HFF-Myc (cell line): ENCODE results near the gene CCL27.
A peak's percentile ranks its signal among the peaks of the same experiment; 100 is the strongest.

ENCODE experiments used
- DNase-seq: peaks from one replicate; pipeline ENCODE4 v3.0.0-alpha.2; 2011; ENCODE audit warnings: low read depth; ENCODE audit errors: extremely low read depth
- H3K4me3 ChIP-seq: replicated peaks from 2 replicates; pipeline ENCODE4 v1.5.1; 2011; ENCODE audit warnings: low read depth, mild to moderate bottlenecking, control low read depth, low read length
- TF ChIP-seq, protein P1 (sequence below): IDR thresholded peaks from 2 replicates; pipeline ENCODE4 v1.5.1; 2012; ENCODE audit warnings: mild to moderate bottlenecking, low read depth, low read length, control low read depth; ENCODE audit errors: missing control alignments

Gene CCL27

DNA sequence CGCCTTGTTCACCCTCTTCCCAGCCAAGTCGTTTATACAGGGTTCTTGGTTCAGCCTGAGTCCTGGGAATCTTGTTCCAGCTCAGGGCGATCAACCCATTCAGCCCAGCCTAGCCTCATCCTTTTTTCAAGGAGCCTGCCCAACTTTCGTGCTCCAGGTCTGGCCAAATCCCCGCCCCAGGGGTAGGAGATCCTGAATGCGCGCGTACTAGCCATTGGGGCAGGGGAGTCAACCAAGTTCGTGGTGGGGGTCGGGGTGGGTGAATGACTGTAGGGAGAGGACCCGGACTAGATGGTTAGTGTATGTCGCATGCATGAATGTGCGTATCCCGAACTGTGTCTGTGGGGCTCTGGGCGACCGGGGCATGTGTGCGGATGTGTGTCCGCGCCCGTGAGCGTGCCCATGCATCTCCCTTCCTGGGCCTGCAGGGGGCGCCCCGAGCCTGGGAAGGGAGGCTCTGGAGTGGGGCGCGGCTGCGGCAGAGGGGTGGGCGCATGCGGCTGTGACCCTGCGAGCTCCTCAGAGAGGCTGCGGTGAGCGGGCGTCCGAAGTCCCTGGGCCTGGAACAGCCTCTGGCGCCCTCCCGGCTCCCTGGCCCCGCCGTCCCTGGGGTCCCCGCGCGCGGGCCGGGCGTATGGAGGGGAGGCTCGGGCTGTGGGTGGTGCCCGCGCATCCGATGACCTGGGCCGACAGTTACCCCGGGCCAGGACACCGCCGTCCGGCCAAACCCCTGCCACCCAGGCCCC is 38.7 kb upstream of the CCL27 start:
- peak overlapping the region; percentile 45 for H3K4me3 ChIP-seq
- DNase-seq = no peak
- TF ChIP-seq, protein P1, sequence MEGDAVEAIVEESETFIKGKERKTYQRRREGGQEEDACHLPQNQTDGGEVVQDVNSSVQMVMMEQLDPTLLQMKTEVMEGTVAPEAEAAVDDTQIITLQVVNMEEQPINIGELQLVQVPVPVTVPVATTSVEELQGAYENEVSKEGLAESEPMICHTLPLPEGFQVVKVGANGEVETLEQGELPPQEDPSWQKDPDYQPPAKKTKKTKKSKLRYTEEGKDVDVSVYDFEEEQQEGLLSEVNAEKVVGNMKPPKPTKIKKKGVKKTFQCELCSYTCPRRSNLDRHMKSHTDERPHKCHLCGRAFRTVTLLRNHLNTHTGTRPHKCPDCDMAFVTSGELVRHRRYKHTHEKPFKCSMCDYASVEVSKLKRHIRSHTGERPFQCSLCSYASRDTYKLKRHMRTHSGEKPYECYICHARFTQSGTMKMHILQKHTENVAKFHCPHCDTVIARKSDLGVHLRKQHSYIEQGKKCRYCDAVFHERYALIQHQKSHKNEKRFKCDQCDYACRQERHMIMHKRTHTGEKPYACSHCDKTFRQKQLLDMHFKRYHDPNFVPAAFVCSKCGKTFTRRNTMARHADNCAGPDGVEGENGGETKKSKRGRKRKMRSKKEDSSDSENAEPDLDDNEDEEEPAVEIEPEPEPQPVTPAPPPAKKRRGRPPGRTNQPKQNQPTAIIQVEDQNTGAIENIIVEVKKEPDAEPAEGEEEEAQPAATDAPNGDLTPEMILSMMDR = peak; percentile 82

DNA sequence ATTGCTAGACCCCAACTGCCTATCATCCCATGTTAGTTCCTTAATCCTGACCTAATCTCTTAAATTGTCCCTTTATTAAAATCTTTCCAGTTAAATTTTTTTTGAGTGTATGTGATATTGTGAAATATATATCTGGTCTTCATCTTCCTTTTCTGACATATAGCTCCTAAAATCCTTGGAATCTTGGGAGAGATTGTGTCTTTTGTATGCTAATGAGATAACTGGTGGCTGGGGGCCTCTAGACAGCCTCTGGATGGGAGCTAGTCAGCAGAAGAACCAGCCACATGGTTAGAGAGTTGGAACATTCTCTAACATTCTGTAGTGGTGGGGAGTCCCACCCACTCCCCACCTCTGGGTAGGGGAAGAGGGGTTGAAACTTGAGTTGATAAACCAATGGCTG is 32.4 kb upstream of the CCL27 start:
- H3K4me3 ChIP-seq = no peak overlapping the region
- TF ChIP-seq, protein P1 = no peak
- no peak for DNase-seq

DNA sequence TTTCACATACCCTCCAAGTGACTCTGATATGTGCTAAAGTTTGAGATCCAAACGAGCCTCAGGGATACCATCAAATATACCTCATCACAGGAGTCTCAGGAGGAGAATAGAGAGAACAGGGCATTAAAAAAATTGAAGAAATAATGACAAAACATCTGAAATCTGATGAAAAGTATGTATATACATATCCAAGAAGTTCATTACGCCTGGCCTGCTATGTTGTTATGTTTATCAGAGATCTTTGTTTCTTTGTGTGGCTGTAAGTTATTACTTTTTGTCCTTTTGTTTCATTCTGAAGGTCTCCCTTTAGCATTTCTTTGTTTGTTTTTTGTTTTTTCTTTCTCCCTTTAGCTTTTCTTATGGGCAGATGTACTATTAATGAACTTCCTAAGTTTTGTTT is 31.1 kb upstream of the CCL27 start:
- TF ChIP-seq, protein P1 = no peak
- no peak for DNase-seq
- H3K4me3 ChIP-seq = no peak overlapping the region

DNA sequence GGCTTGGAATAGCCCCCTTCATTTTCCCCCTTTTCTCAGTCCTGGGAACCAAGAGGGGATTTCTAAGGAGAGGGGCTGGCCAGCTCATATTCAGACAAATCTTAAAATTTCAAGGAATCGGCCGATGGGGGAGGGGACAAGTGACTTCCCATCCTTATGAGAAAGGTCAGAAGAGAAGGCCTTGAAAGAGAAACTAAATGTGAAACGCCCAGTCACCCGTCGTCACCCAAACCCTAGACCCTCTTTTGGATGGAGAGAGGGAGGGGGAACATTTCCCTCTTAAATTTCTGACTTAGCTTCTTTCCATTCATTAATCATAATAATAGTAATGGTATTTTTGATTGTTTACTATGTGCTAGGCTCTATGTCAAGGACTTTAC is 29.5 kb upstream of the CCL27 start:
- no peak overlapping the region for H3K4me3 ChIP-seq
- TF ChIP-seq, protein P1 = no peak
- DNase-seq = no peak

DNA sequence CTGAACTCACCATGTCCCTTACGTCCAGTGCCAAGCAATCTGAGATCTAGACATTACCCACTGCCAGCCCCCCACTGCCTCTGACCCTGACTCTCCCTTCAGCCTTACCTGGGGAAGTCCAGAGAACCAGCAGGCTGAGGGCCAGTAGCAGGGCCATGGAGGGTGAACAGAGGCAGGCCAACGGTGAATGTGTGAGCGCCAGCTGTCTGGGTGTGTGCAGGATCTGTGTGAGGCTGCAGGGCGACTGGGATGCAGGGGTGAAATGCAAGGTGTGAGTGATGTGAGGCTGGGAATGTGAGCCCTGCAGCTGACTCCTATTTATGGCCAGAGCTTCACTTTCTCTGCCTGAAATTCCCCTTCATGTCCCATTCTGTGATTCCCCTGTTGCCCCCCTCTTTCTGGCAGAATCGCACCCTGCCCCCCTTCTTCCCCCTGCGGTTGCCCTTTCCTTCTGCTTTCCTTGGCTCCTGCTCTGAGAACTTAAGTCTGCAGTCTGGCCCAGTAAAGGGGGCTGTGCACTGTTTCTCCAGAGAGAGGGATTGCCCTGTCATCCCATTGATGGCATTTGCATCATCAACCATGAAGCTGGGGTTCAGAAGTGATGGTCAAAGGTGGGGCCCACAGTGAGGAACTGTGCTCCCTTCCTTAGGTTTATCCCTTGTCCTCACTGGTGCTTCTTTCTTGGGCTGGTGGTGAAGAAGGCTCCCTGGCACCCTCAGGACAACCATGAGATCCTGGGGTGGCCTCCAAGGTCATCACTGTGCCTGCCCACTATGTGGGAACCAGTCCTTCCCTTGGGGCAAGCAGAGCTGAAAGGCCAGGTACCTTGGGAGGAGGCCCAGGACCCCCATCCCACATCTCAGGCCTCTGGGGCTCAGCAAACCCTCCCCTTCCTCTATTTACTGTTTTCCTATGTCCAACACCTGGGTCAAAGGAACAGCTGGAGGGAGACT is 28.8 kb upstream of the CCL27 start, which contains the start of gene CCL19:
TSS of gene CCL19 (minus strand) at position 294 of the 953 bp plus-strand sequence. CDS start at position 157, 137 bp downstream.
- no peak for DNase-seq
- no peak within 1 kb of the TSS for H3K4me3 ChIP-seq
- TF ChIP-seq, protein P1 = no peak

DNA sequence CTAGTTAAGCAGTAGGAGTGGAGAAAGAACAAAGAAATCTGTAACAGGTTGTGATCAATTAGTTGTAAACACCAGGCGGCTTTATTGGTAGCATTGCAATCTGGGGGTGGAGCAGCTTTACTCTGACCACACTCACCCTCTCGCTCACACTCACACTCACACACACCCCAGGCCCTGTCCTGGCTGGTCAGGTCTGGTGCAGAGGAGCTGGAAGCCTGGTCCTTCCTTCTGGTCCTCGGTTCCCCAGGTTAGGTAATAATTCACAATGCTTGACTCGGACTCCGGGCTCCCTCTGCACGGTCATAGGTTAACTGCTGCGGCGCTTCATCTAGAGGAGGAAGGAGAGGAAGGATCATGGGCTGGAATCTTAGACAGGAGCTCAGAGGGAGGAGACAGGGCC is 27.1 kb upstream of the CCL27 start:
- TF ChIP-seq, protein P1 = no peak

More for the DNA sequence above, 27.1 kb upstream of the CCL27 start:
- no peak overlapping the region for H3K4me3 ChIP-seq
- DNase-seq = no peak
